A549 (cell line): ENCODE data around the gene DAB1.

Source experiments
- CHD4 ChIP-seq: fragments of 200-600 bp; sonication (generic); IDR thresholded peaks from 2 replicates; pipeline ENCODE4 v1.6.1; 2016; ENCODE audit warnings: antibody characterized with exemption, mild to moderate bottlenecking, borderline replicate concordance
- JUN ChIP-seq, 2 experiments: fragments of >200 bp; sonication (Bioruptor Twin); formaldehyde crosslinking; IDR thresholded peaks; 2 replicates in 1 of 2; 3 replicates in 1 of 2; pipeline ENCODE4 v1.6.1; 2016 to 2017
- KDM1A ChIP-seq: fragments of 200-600 bp; sonication (generic); IDR thresholded peaks from 2 replicates; pipeline ENCODE4 v1.6.1; 2016; ENCODE audit warnings: low read depth, mild to moderate bottlenecking
- MAFK ChIP-seq: fragments of 450-650 bp; IDR thresholded peaks from 2 replicates; pipeline ENCODE4 v1.6.1; 2014; ENCODE audit not compliant: partially characterized antibody
- MYC ChIP-seq: IDR thresholded peaks from 2 replicates; pipeline ENCODE4 v1.6.1; 2012; ENCODE audit warnings: mild to moderate bottlenecking, inconsistent platforms, low read length, improper control_type of control experiment, borderline replicate concordance
- POLR2A ChIP-seq: IDR thresholded peaks from 2 replicates; pipeline ENCODE4 v1.6.1; 2012; ENCODE audit warnings: mild to moderate bottlenecking, low read length
- POLR2AphosphoS2 ChIP-seq: conservative IDR thresholded peaks from 2 replicates; pipeline ENCODE4 v1.6.1; 2012; ENCODE audit warnings: low read length, improper control_type of control experiment, inconsistent platforms
- RCOR1 ChIP-seq: fragments of 150-350 bp; IDR thresholded peaks from 2 replicates; pipeline ENCODE4 v1.6.1; 2014; ENCODE audit warnings: antibody characterized with exemption, low read length, low read depth
- TF ChIP-seq, protein P1 (sequence below): fragments of >200 bp; sonication (Bioruptor Twin); formaldehyde crosslinking; IDR thresholded peaks from 3 replicates; pipeline ENCODE4 v1.5.1; 2016

DNA sequence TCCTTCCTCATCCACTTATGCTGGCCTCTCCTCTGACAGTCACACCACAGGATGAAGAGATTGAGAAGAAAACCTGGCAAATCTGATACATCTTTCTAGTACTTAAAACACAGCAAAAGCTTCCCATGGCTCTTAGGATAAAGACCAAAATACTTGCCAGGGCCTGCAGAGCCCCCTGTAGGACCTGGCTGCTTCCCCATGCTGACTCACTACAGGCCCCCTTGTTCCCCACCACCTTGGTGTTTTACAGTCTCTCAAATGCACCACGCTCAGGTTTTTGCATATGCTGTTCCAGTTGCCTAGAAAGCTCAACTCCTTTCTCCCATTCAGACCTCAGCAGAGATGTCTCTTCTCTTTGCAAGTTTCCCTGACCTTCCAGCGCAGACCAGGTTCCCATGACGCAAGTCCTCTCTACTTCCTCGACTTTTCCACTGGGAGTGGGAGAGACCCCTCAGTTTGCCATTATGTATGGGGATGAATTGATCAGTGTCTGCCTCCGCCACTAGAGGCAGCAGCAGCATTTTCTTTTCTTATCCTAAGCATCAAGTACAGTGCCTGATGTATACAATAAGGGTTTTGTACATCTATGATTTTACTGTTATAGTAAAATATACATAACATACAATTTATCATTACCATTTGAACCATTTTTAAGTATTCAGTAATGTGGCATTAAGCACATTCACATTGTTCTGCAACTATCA lies 344.3 kb downstream of the DAB1 start:
- TF ChIP-seq RCOR1 (no peak), KDM1A (no peak), MAFK (no peak), POLR2A (no peak), POLR2AphosphoS2 (no peak), CHD4 (no peak), MYC (no peak), JUN (IDR thresholded peaks at IDR 0.05) (no peak)
- TF ChIP-seq, protein P1, sequence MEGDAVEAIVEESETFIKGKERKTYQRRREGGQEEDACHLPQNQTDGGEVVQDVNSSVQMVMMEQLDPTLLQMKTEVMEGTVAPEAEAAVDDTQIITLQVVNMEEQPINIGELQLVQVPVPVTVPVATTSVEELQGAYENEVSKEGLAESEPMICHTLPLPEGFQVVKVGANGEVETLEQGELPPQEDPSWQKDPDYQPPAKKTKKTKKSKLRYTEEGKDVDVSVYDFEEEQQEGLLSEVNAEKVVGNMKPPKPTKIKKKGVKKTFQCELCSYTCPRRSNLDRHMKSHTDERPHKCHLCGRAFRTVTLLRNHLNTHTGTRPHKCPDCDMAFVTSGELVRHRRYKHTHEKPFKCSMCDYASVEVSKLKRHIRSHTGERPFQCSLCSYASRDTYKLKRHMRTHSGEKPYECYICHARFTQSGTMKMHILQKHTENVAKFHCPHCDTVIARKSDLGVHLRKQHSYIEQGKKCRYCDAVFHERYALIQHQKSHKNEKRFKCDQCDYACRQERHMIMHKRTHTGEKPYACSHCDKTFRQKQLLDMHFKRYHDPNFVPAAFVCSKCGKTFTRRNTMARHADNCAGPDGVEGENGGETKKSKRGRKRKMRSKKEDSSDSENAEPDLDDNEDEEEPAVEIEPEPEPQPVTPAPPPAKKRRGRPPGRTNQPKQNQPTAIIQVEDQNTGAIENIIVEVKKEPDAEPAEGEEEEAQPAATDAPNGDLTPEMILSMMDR = peak; percentile 15; the same call in 1 of the 3 replicates
